ENCODE data around the gene SI. TPM values are rescaled to one million over a fixed set of nuclear protein-coding genes. Genes with fewer than 3 reads are reported as not detected.

The SI gene
- not detected in 2 replicates for total RNA-seq (2014; rRNA removed)
- Bru-seq, nascent RNA = percentile 1 among the genes with signal in this experiment
- not detected for BruChase-seq, experiment 1, labeled RNA remaining after a 6-hour chase
- percentile 1 among the genes with signal in this experiment for BruChase-seq, experiment 2, labeled RNA remaining after a 2-hour chase
- long read RNA-seq = 0 reads

DNA sequence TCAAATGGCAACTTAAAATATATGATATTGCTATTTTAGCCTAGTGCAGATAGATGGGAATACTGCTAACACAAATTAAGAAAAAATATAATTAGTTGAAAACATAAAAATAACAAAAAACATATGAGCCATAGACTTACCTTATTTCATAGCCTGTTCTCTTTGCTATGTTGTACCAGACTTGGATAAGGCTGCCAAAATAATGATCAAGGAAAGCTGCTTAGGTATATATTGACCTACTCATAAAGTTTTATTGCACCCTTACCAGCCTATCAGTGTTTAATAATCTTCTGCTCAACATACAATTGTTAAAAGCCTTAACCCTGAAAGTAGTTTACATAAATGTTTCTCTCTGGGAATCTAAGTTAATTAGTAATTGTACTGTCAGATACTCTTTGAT, at the start of gene SI:
SI (minus strand) TSS at position 204 of the 400 bp plus-strand sequence. CDS start 2,484 bp downstream, outside the sequence.
- intact Hi-C loops (cut with micrococcal nuclease) = no loop called here
- Histone ChIP-seq H3K9me2 (replicated peaks; ENCODE audit: low read length) (no peaks in the 10 kb centered on the region), H3K79me2 (ENCODE audit: low read length) (no peaks in the 10 kb centered on the region), H3K36me3 (ENCODE audit: low read depth, low read length) (no peaks in the 10 kb centered on the region), H3K4me1 (ENCODE audit: insufficient read depth, low read length) (no peaks in the 10 kb centered on the region), H3K9me3 (ENCODE audit: low read length) (no peaks in the 10 kb centered on the region), H2AFZ (ENCODE audit: low read length) (no peak within 1 kb of the TSS), H3K4me2 (ENCODE audit: low read length) (no peak within 1 kb of the TSS), H3K4me3 (ENCODE audit: low read length) (no peak within 1 kb of the TSS), H3K27ac (ENCODE audit: low read length) (no peak within 1 kb of the TSS), H3K9ac (ENCODE audit: low read length) (no peak within 1 kb of the TSS), H4K20me1 (ENCODE audit: low read length) (no peaks in the 10 kb centered on the region), H3F3A (ENCODE audit: low read length, unreplicated experiment) (no peaks in the 10 kb centered on the region), H3K27me3 (ENCODE audit: low read length) (no peaks in the 10 kb centered on the region)
- no peak for ATAC-seq
- no peak for DNase-seq
- TF ChIP-seq EZH2phosphoT487 (IDR thresholded peaks at IDR 0.05; ENCODE audit: borderline replicate concordance, low read length) = no peak
- TF ChIP-seq, protein P1, sequence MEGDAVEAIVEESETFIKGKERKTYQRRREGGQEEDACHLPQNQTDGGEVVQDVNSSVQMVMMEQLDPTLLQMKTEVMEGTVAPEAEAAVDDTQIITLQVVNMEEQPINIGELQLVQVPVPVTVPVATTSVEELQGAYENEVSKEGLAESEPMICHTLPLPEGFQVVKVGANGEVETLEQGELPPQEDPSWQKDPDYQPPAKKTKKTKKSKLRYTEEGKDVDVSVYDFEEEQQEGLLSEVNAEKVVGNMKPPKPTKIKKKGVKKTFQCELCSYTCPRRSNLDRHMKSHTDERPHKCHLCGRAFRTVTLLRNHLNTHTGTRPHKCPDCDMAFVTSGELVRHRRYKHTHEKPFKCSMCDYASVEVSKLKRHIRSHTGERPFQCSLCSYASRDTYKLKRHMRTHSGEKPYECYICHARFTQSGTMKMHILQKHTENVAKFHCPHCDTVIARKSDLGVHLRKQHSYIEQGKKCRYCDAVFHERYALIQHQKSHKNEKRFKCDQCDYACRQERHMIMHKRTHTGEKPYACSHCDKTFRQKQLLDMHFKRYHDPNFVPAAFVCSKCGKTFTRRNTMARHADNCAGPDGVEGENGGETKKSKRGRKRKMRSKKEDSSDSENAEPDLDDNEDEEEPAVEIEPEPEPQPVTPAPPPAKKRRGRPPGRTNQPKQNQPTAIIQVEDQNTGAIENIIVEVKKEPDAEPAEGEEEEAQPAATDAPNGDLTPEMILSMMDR (conservative IDR thresholded peaks at IDR 0.05; ENCODE audit: low read depth, low read length) = no peak
- no peak for TF ChIP-seq EZH2 (IDR thresholded peaks at IDR 0.05; ENCODE audit: low read length, unreplicated experiment)
- CTCF ChIA-PET = no interaction called here
- POLR2A ChIA-PET (ENCODE audit: unreplicated experiment) = no interaction called here
- no TSS peak for BruUV-seq (replicated peaks)

DNA sequence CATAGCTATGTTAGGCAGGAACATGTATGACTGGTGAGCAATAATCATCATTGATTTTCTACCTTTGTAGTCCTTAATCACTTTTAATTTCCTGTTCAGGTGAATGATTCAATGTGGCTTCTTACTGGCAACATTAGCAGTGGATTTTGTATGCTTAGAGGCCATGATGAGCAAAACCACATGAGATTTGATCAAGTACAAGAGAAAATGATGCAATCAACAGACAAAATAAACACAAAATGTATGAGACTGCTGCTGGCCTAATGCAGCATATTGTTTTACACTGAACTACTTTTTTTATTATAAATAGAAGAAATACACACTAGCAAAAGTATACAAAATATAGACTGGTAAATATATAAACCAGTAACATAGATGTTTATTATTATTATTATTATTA, 47.5 kb upstream of the SI start:
- no peak overlapping the region for H3K4me2 ChIP-seq (ENCODE audit: low read length)
- POLR2A ChIA-PET (ENCODE audit: unreplicated experiment) = no interaction called here
- no peaks in the 10 kb centered on the region for H3K79me2 ChIP-seq (ENCODE audit: low read length)
- no peaks in the 10 kb centered on the region for H3K36me3 ChIP-seq (ENCODE audit: low read depth, low read length)
- BruUV-seq (replicated peaks) = no TSS peak
- no peaks in the 10 kb centered on the region for H3K4me1 ChIP-seq (ENCODE audit: insufficient read depth, low read length)
- H3K27ac ChIP-seq (ENCODE audit: low read length) = no peak overlapping the region
- intact Hi-C loops (cut with micrococcal nuclease) = no loop called here
- no peaks in the 10 kb centered on the region for H4K20me1 ChIP-seq (ENCODE audit: low read length)
- ATAC-seq (no peak), DNase-seq (no peak)
- H3K27me3 ChIP-seq (ENCODE audit: low read length) = no peaks in the 10 kb centered on the region
- H2AFZ ChIP-seq (ENCODE audit: low read length) = no peak overlapping the region
- no peaks in the 10 kb centered on the region for H3K9me3 ChIP-seq (ENCODE audit: low read length)
- TF ChIP-seq, protein P1 (conservative IDR thresholded peaks at IDR 0.05; ENCODE audit: low read depth, low read length) = no peak
- no peak for TF ChIP-seq EZH2phosphoT487 (IDR thresholded peaks at IDR 0.05; ENCODE audit: borderline replicate concordance, low read length)
- TF ChIP-seq EZH2 (IDR thresholded peaks at IDR 0.05; ENCODE audit: low read length, unreplicated experiment) = no peak
- no peaks in the 10 kb centered on the region for H3K9me2 ChIP-seq (replicated peaks; ENCODE audit: low read length)
- no peak overlapping the region for H3K4me3 ChIP-seq (ENCODE audit: low read length)
- CTCF ChIA-PET = no interaction called here
- H3F3A ChIP-seq (ENCODE audit: low read length, unreplicated experiment) = no peaks in the 10 kb centered on the region
- no peak overlapping the region for H3K9ac ChIP-seq (ENCODE audit: low read length)

DNA sequence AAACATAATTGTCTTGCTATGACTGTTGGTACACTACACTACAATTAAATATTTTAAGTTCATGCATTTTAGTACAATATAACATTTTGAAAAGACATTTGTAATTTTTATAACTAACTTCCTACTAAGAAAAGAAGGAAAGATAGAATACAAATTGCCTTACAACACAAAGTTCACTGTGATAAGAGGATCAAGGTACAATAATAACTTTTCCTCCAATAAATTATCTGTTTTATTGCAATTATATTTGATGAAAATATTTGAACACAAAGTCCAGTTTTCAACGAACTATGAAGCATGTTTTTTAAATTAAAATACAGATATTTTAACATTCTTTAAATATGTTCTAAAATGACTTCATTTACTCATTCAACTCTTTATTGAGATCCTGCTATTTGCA, 33.1 kb upstream of the SI start:
- Histone ChIP-seq H3K36me3 (ENCODE audit: low read depth, low read length) (no peaks in the 10 kb centered on the region), H3K9ac (ENCODE audit: low read length) (no peak overlapping the region), H3K79me2 (ENCODE audit: low read length) (no peaks in the 10 kb centered on the region), H4K20me1 (ENCODE audit: low read length) (no peaks in the 10 kb centered on the region), H3K9me3 (ENCODE audit: low read length) (no peaks in the 10 kb centered on the region), H3K4me1 (ENCODE audit: insufficient read depth, low read length) (no peaks in the 10 kb centered on the region), H2AFZ (ENCODE audit: low read length) (no peak overlapping the region), H3K27me3 (ENCODE audit: low read length) (no peaks in the 10 kb centered on the region), H3K9me2 (replicated peaks; ENCODE audit: low read length) (no peaks in the 10 kb centered on the region), H3K4me2 (ENCODE audit: low read length) (no peak overlapping the region), H3K27ac (ENCODE audit: low read length) (no peak overlapping the region), H3K4me3 (ENCODE audit: low read length) (no peak overlapping the region), H3F3A (ENCODE audit: low read length, unreplicated experiment) (no peaks in the 10 kb centered on the region)
- intact Hi-C loops (cut with micrococcal nuclease) = no loop called here
- DNase-seq (no peak), ATAC-seq (no peak)
- TF ChIP-seq EZH2phosphoT487 (IDR thresholded peaks at IDR 0.05; ENCODE audit: borderline replicate concordance, low read length) = no peak
- TF ChIP-seq EZH2 (IDR thresholded peaks at IDR 0.05; ENCODE audit: low read length, unreplicated experiment) = no peak
- TF ChIP-seq, protein P1 (conservative IDR thresholded peaks at IDR 0.05; ENCODE audit: low read depth, low read length) = no peak
- BruUV-seq (replicated peaks) = no TSS peak
- CTCF ChIA-PET = no interaction called here
- POLR2A ChIA-PET (ENCODE audit: unreplicated experiment) = no interaction called here

Data from PC-3 (cell line).